Mononuclear cell (primary cell): Measurements from ENCODE around the gene SCCPDH. TPM values are rescaled to one million over a fixed set of nuclear protein-coding genes. Genes with fewer than 3 reads are reported as not detected.

Experiments used
- H3K27me3 ChIP-seq: 2 replicates; pipeline ENCODE4 v1.6.0; 2011; ENCODE audit warnings: low read length, control low read depth; ENCODE audit not compliant: insufficient read depth
- H3K4me1 ChIP-seq: 2 replicates; pipeline ENCODE4 v1.5.1; 2011; ENCODE audit warnings: mild to moderate bottlenecking, low read length, control low read depth; ENCODE audit not compliant: insufficient read depth
- H3K4me3 ChIP-seq: 2 replicates; pipeline ENCODE4 v1.5.1; 2011; ENCODE audit warnings: mild to moderate bottlenecking, low read length, moderate library complexity
- H3K9me3 ChIP-seq: 2 replicates; pipeline ENCODE4 v1.5.1; 2011; ENCODE audit warnings: low read depth, mild to moderate bottlenecking, control low read depth, low read length
- total RNA-seq: library from RNA; depleted of rRNA; stranded (reverse); fragments of >200 nt; gene quantifications from one replicate; pipeline ENCODE4 v1.2.3, GENCODE V29; 2012

The SCCPDH gene
- total RNA-seq, 1 donor: 8.6 TPM

DNA sequence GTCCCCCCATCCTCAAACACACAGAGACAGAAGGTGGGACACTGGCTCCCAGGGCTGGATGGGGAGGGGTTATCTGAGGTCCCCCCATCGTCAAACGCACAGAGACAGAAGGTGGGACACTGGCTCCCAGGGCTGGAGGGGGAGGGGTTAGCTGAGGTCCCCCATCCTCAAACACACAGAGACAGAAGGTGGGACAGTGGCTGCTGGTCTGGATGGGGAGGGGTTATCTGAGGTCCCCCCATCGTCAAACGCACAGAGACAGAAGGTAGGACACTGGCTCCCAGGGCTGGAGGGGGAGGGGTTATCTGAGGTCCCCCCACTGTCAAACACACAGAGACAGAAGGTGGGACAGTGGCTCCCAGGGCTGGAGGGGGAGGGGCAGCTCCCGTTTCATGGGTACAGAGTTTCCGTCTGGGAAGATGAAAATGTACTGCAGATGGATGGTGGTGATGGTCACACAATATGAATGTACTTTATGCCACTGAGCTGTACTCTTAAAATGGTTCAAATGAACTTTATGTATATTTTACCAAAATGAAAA is 69.2 kb downstream of the SCCPDH start:
- Histone ChIP-seq H3K4me1 (no peaks in the 10 kb centered on the region), H3K9me3 (no peaks in the 10 kb centered on the region), H3K4me3 (no peak overlapping the region), H3K27me3 (no peaks in the 10 kb centered on the region)

GRCh38 chr1:246794048-246794827 is 70.0 kb downstream of the SCCPDH start:
- Histone ChIP-seq H3K9me3 (no peaks in the 10 kb centered on the region), H3K27me3 (no peaks in the 10 kb centered on the region), H3K4me3 (no peak overlapping the region), H3K4me1 (no peaks in the 10 kb centered on the region)

DNA sequence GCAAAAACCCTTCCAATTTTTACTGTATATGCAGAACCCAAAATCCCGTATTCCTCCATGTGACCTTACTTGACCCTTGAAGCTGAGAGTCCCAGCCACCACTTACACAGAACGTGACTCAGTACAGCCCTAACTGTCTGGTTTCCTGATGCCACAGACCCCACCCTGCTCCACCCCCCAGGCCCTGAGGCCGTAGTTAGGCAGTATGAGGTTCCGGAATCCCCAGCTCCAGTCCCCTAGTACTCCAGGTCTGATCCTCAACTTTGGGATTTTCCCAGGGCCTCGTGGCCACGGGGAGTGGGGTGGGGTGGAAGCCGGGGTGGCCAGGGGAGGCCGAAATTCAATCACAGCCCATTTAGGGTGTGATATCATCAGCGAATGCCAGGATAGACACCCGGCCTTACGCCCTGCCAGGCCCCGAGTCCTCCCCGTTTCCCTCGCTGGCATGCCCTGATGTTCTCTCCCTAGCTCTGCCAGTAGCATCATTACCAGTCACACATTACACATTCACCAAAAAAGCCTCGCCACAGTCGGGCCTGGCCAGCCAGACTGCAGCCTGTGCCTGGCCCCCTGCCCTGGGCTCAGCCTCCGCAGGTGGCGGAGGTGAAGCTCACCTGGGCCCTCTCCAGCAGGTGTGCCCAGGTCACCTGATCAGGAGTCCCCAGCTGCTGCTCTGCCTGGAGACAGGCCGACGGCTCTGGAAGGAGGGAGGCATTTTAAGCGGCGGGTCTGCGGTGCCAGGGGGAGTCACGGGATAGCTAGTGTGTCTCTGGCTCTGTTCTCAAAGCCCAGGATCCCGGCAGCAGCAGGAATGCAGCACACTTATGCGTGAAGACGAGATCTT is 70.8 kb downstream of the SCCPDH start:
- H3K4me3 ChIP-seq: no peak overlapping the region
- no peaks in the 10 kb centered on the region for H3K4me1 ChIP-seq
- no peaks in the 10 kb centered on the region for H3K9me3 ChIP-seq
- no peaks in the 10 kb centered on the region for H3K27me3 ChIP-seq

- Histone ChIP-seq H3K27me3 (no peaks in the 10 kb centered on the region), H3K4me3 (no peak overlapping the region), H3K9me3 (no peaks in the 10 kb centered on the region), H3K4me1 (no peaks in the 10 kb centered on the region)
Observed at GRCh38 chr1:246795906-246796694, 71.9 kb downstream of the SCCPDH start.

DNA sequence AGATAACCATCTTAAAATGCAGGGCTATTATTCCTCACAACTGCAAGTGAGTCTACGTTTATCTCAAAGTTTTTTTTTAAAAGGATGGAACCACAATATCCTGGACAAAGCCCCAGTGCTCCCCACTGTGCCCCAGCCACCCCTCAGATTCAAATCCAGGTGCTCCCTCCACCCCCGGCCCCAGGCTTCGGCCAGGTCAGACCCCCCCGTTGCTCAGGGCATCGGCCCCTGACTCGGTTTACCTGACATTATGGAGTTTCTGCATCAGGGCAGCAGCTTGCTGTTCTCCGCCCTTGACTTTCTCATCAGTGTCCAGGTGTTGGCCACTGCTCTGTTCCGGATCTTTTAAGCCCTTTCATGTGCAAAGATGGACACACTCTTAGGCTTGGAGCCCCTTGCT is 72.9 kb downstream of the SCCPDH start:
- Histone ChIP-seq H3K27me3 (no peaks in the 10 kb centered on the region), H3K4me1 (no peaks in the 10 kb centered on the region), H3K4me3 (no peak overlapping the region), H3K9me3 (no peaks in the 10 kb centered on the region)

- Histone ChIP-seq H3K9me3 (no peaks in the 10 kb centered on the region), H3K27me3 (no peaks in the 10 kb centered on the region), H3K4me3 (no peak overlapping the region), H3K4me1 (no peaks in the 10 kb centered on the region)
Observed at GRCh38 chr1:246797597-246797996, 73.4 kb downstream of the SCCPDH start.

DNA sequence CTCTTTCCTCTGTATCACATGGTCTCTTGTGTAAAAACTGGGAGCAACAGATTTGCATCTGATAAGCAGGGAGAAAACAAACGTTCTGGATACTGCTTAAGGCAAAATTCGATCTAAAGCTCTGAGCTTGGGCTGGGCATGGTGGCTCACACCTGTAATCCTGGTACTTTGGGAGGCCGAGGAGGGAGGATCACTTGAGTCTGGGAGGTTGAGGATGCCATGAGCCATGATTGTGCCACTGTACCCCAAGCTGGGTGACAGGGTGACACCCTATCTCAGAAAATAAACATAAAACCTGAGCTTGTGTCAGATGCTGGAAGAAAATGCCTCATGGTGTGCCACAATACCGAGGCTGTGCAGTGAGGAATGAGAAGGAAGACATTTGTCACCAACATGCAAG is 73.9 kb downstream of the SCCPDH start:
- Histone ChIP-seq H3K9me3 (no peaks in the 10 kb centered on the region), H3K4me1 (no peaks in the 10 kb centered on the region), H3K27me3 (no peaks in the 10 kb centered on the region), H3K4me3 (no peak overlapping the region)

GRCh38 chr1:246798606-246799496 is 74.6 kb downstream of the SCCPDH start:
- Histone ChIP-seq H3K4me1 (no peaks in the 10 kb centered on the region), H3K27me3 (no peaks in the 10 kb centered on the region), H3K9me3 (no peaks in the 10 kb centered on the region), H3K4me3 (no peak overlapping the region)

- no peaks in the 10 kb centered on the region for H3K4me1 ChIP-seq
- H3K4me3 ChIP-seq: no peak overlapping the region
- no peaks in the 10 kb centered on the region for H3K9me3 ChIP-seq
- H3K27me3 ChIP-seq: no peaks in the 10 kb centered on the region
Observed at GRCh38 chr1:246800356-246800755, 76.1 kb downstream of the SCCPDH start.

DNA sequence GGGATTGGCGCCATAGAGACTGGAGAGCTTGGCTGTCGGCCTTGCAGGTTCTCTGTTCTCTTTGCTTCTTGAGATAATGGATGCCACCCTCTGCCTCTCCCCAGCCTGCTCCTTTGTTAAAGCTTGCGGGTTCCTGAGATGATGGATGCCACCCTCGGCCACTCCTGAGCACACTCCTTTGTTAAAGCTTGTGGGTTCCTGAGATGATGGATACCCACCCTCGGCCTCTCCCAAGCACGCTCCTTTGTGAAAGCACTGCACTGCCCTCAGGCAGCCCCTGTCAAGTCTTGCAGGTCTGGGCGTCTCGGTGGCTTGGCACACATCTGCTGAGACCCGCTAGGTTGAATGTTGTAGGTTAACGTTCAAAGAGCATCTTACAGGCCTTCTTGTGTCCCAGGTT is 76.5 kb downstream of the SCCPDH start:
- Histone ChIP-seq H3K27me3 (no peaks in the 10 kb centered on the region), H3K4me3 (no peak overlapping the region), H3K4me1 (no peaks in the 10 kb centered on the region), H3K9me3 (no peaks in the 10 kb centered on the region)

DNA sequence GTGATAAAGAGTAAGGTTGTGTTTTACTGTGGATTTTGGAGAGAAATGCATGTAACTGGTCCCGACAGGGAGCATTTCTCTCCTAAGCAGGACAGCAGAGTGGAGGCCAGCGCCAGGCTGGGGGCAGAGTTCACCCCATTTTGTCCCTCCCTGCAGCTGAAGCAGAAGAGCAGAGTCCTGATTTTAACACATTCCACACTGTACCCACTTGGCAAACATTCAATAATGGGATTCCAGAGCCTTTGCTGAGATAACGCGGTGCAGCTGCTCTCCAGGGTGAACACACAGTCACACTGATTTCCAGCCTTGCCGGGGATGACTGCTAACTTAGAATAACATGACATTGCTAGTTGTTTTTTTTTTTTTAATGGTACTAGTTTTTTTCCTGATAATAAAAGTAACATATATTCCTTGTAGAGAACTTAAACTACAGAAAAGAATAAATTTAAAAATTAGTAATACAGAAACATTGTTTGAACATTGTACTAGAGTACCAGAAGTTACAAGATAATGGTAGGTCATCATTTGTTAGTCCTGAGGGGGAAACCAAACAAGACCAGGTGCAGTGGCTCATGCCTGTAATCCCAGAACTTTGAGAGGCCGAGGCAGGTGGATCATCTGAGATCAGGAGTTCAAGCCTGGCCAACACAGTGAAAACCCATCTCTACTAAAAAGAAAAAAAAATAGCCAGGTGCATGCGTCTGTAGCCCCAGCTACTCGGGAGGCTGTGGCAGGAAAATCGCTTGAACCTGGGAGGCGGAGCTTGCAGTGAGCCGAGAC is 77.2 kb downstream of the SCCPDH start:
- Histone ChIP-seq H3K4me1 (no peaks in the 10 kb centered on the region), H3K4me3 (no peak overlapping the region), H3K27me3 (no peaks in the 10 kb centered on the region)

GRCh38 chr1:246803373-246803772 is 79.2 kb downstream of the SCCPDH start:
- Histone ChIP-seq H3K4me3 (no peak overlapping the region), H3K9me3 (no peaks in the 10 kb centered on the region), H3K4me1 (no peaks in the 10 kb centered on the region), H3K27me3 (no peaks in the 10 kb centered on the region)

More for the DNA sequence above, 77.2 kb downstream of the SCCPDH start:
- H3K9me3 ChIP-seq: no peaks in the 10 kb centered on the region

- Histone ChIP-seq H3K4me3 (no peak overlapping the region), H3K27me3 (no peaks in the 10 kb centered on the region), H3K4me1 (no peaks in the 10 kb centered on the region), H3K9me3 (no peaks in the 10 kb centered on the region)
Observed at GRCh38 chr1:246803883-246804282, 79.7 kb downstream of the SCCPDH start.
